Panc1 (cell line): ENCODE measurements around the gene MDH1. TPM values are rescaled to one million over a fixed set of nuclear protein-coding genes. Genes with fewer than 3 reads are reported as not detected.
"Not testable (repeated sequence)": the region's sequence is repeated elsewhere in the genome, so short reads cannot be mapped to it uniquely, and the experiment has no call there.

Experiments used
- ATAC-seq: fragments of 200-7000 bp; cut with Tn5 transposase; 2 replicates; pipeline ENCODE4 v1.9.1; 2020; ENCODE audit warnings: mild to moderate bottlenecking, moderate library complexity
- BruUV-seq: library from RNA; stranded (reverse); fragments of 400-500 nt; replicated peaks from 2 replicates; lab custom pipeline; 2021; lab: Mats Ljungman, UMichigan
- CTCF ChIA-PET: fragments of 300-600 bp; sonication (Branson Sonifier 250); formaldehyde crosslinking; loops from one replicate; lab custom pipeline; 2022; ENCODE audit warnings: antibody characterized with exemption; lab: Charles Lee
- POLR2A ChIA-PET: fragments of 300-600 bp; sonication (Branson Sonifier 250); formaldehyde crosslinking; loops from one replicate; lab custom pipeline; 2022; ENCODE audit warnings: antibody characterized with exemption; lab: Charles Lee
- DNase-seq: peaks from one replicate; pipeline ENCODE4 v3.0.0-alpha.2; 2010; ENCODE audit warnings: low read depth, low spot score
- H3K27ac ChIP-seq: 2 replicates; pipeline ENCODE4 v1.5.1; 2011; ENCODE audit warnings: mild to moderate bottlenecking, low read length, inconsistent platforms
- H3K27me3 ChIP-seq: fragments of 200-500 bp; sonication (Bioruptor generic); 2 replicates; pipeline ENCODE4 v1.6.0; 2014; ENCODE audit warnings: low read length, inconsistent platforms; ENCODE audit not compliant: control insufficient read depth, insufficient read depth
- H3K36me3 ChIP-seq: fragments of 200-500 bp; sonication (Bioruptor generic); 2 replicates; pipeline ENCODE4 v1.5.1; 2014; ENCODE audit warnings: inconsistent platforms, mild to moderate bottlenecking, low read length, moderate library complexity; ENCODE audit not compliant: control insufficient read depth, insufficient read depth
- H3K4me1 ChIP-seq: 2 replicates; pipeline ENCODE4 v1.5.1; 2011; ENCODE audit warnings: inconsistent platforms, mild to moderate bottlenecking, low read length, moderate library complexity; ENCODE audit not compliant: control insufficient read depth, insufficient read depth
- H3K4me3 ChIP-seq, 2 experiments: 2 replicates each; pipeline ENCODE4 v1.5.1; 2011 to 2012; ENCODE audit warnings: low read depth in 2 of 2, low read length in 2 of 2, mild to moderate bottlenecking in 2 of 2, inconsistent platforms in 1 of 2, moderate library complexity in 1 of 2
- H3K9me3 ChIP-seq: fragments of 200-500 bp; sonication (Bioruptor generic); 2 replicates; pipeline ENCODE4 v1.5.1; 2014; ENCODE audit warnings: low read depth, mild to moderate bottlenecking, inconsistent platforms, low read length, moderate library complexity; ENCODE audit not compliant: control insufficient read depth, insufficient read depth
- POLR2AphosphoS5 ChIP-seq: IDR thresholded peaks from 2 replicates; pipeline ENCODE4 v1.6.1; 2012; ENCODE audit warnings: mild to moderate bottlenecking, low read depth, low read length, moderate library complexity
- SIN3A ChIP-seq: IDR thresholded peaks from 2 replicates; pipeline ENCODE4 v1.6.1; 2012; ENCODE audit warnings: low read depth, mild to moderate bottlenecking, low read length, moderate library complexity, borderline replicate concordance; ENCODE audit not compliant: insufficient read depth
- TCF7L2 ChIP-seq: IDR thresholded peaks from 2 replicates; pipeline ENCODE4 v1.6.1; 2011; ENCODE audit warnings: mild to moderate bottlenecking, low read depth, low read length, inconsistent platforms
- in situ Hi-C: cut with HindIII; loops from 2 replicates; pipeline ENCODE4 v1.10.0; 2016; ENCODE audit warnings: low sequenced_read_pairs, low pct_unique_long_range_greater_than_20kb
- intact Hi-C: fragments of 100-400 bp; cut with micrococcal nuclease; formaldehyde crosslinking; loops from one replicate; pipeline ENCODE4 v1.10.0; 2022; ENCODE audit not compliant: unreplicated experiment
- total RNA-seq: library from RNA; stranded (reverse); gene quantifications from one replicate; pipeline ENCODE4 v1.2.1, GENCODE V29; 2021; ENCODE audit not compliant: unreplicated experiment
- TF ChIP-seq, protein P1 (sequence below), 2 experiments: IDR thresholded peaks; 2 replicates each; pipeline ENCODE4 v1.6.1; 2011 to 2012; ENCODE audit warnings: low read depth in 2 of 2, control low read depth in 1 of 2, low read length in 1 of 2, mild to moderate bottlenecking in 1 of 2, moderate library complexity in 1 of 2; ENCODE audit not compliant: insufficient read depth in 1 of 2
- TF ChIP-seq, protein P2 (sequence below): fragments of 450-650 bp; IDR thresholded peaks from 2 replicates; pipeline ENCODE4 v1.5.1; 2017; ENCODE audit warnings: mild to moderate bottlenecking

MDH1 gene
- total RNA-seq, 1 experiment from 2014 or later = 200 TPM

DNA sequence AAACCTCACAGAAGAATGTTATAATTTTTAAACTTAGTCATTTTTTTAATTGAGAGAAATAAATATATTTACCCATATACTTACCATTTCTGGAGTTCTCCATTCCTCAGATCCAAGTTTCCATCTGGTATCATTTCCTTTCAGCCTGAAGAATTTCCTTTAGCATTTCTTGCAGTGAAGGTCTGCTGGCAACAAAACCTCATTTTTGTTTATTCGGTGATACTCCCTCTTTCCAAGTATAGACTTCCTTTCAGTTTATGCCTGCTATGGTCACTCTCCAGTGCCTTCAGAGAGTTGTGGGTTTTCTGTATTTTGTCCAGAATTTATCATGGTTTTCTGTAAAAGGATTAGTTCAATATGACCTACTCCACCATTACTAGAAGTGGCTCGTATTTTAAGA is 17.5 kb upstream of the MDH1 start:
- in situ Hi-C loops = no loop called here
- ChIA-PET CTCF (no interaction called here), POLR2A (interaction anchor here (0.7 kb wide), 1 partner anchor 11 kb away, joined by 7 read pairs; no protein-coding TSS in a partner anchor)

DNA sequence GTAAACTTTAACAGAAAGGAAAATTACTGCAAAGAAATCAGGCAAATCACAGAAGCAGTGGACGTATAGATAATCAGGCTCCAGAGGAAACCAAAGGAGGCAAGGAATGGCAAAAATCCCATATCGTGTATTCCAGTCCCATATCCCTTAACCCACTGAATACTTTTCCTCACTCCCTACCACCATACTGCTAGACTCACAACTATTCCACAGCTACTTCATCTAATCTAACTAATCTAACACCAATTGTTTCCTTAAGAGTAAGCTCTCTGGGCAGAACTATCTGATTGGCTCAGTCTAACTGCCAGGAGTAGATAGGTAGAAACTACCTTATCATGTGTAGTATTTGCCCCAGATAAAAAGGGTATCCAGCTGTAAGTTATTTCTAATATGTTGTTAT is 16.8 kb upstream of the MDH1 start:
- BruUV-seq = no TSS peak
- Histone ChIP-seq H3K27me3 (no peaks in the 10 kb centered on the region), H3K4me1 (no peaks in the 10 kb centered on the region), H3K9me3 (no peaks in the 10 kb centered on the region), H3K36me3 (no peaks in the 10 kb centered on the region), H3K4me3 (no peak overlapping the region), H3K27ac (no peak overlapping the region)
- ChIA-PET CTCF (no interaction called here), POLR2A (interaction anchor here (0.6 kb wide), 1 partner anchor 511 kb away, joined by 7 read pairs; no protein-coding TSS in a partner anchor)
- DNase-seq (no peak), ATAC-seq (no peak)
- intact Hi-C loops = no loop called here
- in situ Hi-C loops = no loop called here
- TF ChIP-seq SIN3A (no peak), TCF7L2 (no peak), POLR2AphosphoS5 (no peak)
- TF ChIP-seq, protein P1, sequence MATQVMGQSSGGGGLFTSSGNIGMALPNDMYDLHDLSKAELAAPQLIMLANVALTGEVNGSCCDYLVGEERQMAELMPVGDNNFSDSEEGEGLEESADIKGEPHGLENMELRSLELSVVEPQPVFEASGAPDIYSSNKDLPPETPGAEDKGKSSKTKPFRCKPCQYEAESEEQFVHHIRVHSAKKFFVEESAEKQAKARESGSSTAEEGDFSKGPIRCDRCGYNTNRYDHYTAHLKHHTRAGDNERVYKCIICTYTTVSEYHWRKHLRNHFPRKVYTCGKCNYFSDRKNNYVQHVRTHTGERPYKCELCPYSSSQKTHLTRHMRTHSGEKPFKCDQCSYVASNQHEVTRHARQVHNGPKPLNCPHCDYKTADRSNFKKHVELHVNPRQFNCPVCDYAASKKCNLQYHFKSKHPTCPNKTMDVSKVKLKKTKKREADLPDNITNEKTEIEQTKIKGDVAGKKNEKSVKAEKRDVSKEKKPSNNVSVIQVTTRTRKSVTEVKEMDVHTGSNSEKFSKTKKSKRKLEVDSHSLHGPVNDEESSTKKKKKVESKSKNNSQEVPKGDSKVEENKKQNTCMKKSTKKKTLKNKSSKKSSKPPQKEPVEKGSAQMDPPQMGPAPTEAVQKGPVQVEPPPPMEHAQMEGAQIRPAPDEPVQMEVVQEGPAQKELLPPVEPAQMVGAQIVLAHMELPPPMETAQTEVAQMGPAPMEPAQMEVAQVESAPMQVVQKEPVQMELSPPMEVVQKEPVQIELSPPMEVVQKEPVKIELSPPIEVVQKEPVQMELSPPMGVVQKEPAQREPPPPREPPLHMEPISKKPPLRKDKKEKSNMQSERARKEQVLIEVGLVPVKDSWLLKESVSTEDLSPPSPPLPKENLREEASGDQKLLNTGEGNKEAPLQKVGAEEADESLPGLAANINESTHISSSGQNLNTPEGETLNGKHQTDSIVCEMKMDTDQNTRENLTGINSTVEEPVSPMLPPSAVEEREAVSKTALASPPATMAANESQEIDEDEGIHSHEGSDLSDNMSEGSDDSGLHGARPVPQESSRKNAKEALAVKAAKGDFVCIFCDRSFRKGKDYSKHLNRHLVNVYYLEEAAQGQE (IDR thresholded peaks at IDR 0.05; ENCODE audit: insufficient read depth in 1 of 2, low read depth in 2 of 2, low read length in 1 of 2) = no peak
- TF ChIP-seq, protein P2, sequence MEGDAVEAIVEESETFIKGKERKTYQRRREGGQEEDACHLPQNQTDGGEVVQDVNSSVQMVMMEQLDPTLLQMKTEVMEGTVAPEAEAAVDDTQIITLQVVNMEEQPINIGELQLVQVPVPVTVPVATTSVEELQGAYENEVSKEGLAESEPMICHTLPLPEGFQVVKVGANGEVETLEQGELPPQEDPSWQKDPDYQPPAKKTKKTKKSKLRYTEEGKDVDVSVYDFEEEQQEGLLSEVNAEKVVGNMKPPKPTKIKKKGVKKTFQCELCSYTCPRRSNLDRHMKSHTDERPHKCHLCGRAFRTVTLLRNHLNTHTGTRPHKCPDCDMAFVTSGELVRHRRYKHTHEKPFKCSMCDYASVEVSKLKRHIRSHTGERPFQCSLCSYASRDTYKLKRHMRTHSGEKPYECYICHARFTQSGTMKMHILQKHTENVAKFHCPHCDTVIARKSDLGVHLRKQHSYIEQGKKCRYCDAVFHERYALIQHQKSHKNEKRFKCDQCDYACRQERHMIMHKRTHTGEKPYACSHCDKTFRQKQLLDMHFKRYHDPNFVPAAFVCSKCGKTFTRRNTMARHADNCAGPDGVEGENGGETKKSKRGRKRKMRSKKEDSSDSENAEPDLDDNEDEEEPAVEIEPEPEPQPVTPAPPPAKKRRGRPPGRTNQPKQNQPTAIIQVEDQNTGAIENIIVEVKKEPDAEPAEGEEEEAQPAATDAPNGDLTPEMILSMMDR = no peak

More for the DNA sequence above, 17.5 kb upstream of the MDH1 start:
- DNase-seq (no peak), ATAC-seq (no peak)
- no peaks in the 10 kb centered on the region for H3K27me3 ChIP-seq
- no TSS peak for BruUV-seq
- no peak overlapping the region for H3K27ac ChIP-seq
- TF ChIP-seq TCF7L2 = no peak
- TF ChIP-seq, protein P1 (IDR thresholded peaks at IDR 0.05; ENCODE audit: insufficient read depth in 1 of 2, low read depth in 2 of 2, low read length in 1 of 2) = no peak
- H3K4me3 ChIP-seq = no peak overlapping the region
- no peaks in the 10 kb centered on the region for H3K4me1 ChIP-seq
- intact Hi-C loops = no loop called here
- no peaks in the 10 kb centered on the region for H3K9me3 ChIP-seq
- H3K36me3 ChIP-seq = no peaks in the 10 kb centered on the region

DNA sequence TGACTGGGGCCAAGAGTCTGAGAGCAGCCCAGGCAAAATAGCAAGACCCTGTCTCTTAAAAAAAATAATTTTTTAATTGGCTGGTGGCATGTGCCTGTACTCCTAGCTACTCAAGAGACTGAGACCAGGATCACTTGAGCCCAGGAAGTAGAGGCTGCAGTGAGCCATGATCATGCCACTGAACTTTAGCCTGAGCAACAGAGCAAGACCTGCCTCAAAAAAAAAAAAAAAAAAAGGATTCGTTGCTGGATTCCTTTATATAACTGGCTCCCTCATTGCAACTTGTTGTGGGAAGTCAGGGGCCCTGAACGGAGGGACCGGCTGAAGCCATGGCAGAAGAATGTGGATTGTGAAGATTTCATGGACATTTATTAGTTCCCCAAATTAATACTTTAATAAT is 15.7 kb upstream of the MDH1 start:
- intact Hi-C loops, ATAC-seq: not testable (repeated sequence)

DNA sequence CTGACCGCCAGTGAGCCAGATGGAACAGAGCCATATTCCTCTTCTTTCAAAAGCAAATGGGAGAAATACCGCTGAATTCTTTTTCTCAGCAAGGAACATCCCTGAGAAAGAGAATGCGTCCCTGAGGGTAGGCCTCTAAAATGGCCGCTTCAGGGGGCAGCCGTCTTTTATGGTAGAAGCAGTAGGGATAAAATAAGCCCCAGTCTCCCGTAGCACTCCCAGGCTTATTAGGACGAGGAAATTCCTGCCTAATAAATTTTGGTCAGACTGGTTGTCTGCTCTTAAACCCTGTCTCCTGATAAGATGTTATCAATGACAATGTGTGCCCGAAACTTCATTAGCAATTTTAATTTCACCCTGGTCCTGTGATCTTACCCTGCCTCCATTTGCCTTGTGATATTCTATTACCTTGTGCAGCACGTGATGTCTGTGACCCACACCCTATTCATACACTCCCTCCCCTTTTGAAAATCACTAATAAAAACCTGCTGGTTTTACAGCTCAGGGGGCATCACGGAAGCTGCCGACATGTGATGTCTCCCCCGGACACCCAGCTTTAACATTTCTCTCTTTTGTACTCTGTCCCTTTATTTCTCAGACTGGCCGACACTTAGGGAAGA is 14.9 kb upstream of the MDH1 start:
- CTCF ChIA-PET, POLR2A ChIA-PET, H3K4me3 ChIP-seq, intact Hi-C loops, in situ Hi-C loops, H3K4me1 ChIP-seq, H3K27me3 ChIP-seq, BruUV-seq, H3K36me3 ChIP-seq, ATAC-seq, H3K27ac ChIP-seq, H3K9me3 ChIP-seq, DNase-seq: not testable (repeated sequence)

More for the DNA sequence above, 15.7 kb upstream of the MDH1 start:
- H3K9me3 ChIP-seq, in situ Hi-C loops, H3K27me3 ChIP-seq, H3K4me3 ChIP-seq, H3K4me1 ChIP-seq, H3K27ac ChIP-seq, BruUV-seq, POLR2A ChIA-PET, DNase-seq, CTCF ChIA-PET, H3K36me3 ChIP-seq: not testable (repeated sequence)
